COLO668 (cell line): Measurements from ENCODE around the gene ZNF687.

ENCODE experiments used
- DNase-seq: peaks from one replicate; lab custom pipeline; 2025; ENCODE audit not compliant: unreplicated experiment; lab: John Stamatoyannopoulos, UW

Gene ZNF687

GRCh38 chr1:151311589-151312331 lies 29.7 kb downstream of the ZNF687 start:
- DNase-seq = peak; percentile 14

- no peak for DNase-seq
Observed at GRCh38 chr1:151312411-151312810, 30.3 kb downstream of the ZNF687 start.

GRCh38 chr1:151312826-151313225 lies 30.7 kb downstream of the ZNF687 start:
- no peak for DNase-seq

- no peak for DNase-seq
Observed at GRCh38 chr1:151313501-151313900, 31.4 kb downstream of the ZNF687 start.

GRCh38 chr1:151314137-151314875 lies 32.2 kb downstream of the ZNF687 start:
- DNase-seq = no peak

GRCh38 chr1:151315565-151316235 lies 33.6 kb downstream of the ZNF687 start:
- DNase-seq = no peak

GRCh38 chr1:151318975-151319374 lies 36.9 kb downstream of the ZNF687 start:
- DNase-seq = no peak

- no peak for DNase-seq
Observed at GRCh38 chr1:151324390-151324930, 42.4 kb downstream of the ZNF687 start.

- DNase-seq = no peak
Observed at GRCh38 chr1:151325231-151325630, 43.1 kb downstream of the ZNF687 start.

GRCh38 chr1:151325646-151326429 lies 43.7 kb downstream of the ZNF687 start:
- DNase-seq = no peak

GRCh38 chr1:151326619-151327222 lies 44.6 kb downstream of the ZNF687 start:
- peak; percentile 53 for DNase-seq

- DNase-seq = peak; percentile 96
Observed at GRCh38 chr1:151327223-151327902, 45.3 kb downstream of the ZNF687 start, which contains the start of gene PI4KB. TSS of gene PI4KB (minus strand) at chr1:151327416. CDS start at chr1:151316481, 10,935 bp downstream.

- peak; percentile 40 for DNase-seq
Observed at GRCh38 chr1:151327903-151328674, 46.0 kb downstream of the ZNF687 start.

GRCh38 chr1:151334822-151335221 lies 52.7 kb downstream of the ZNF687 start:
- no peak for DNase-seq

- no peak for DNase-seq
Observed at GRCh38 chr1:151336556-151336955, 54.5 kb downstream of the ZNF687 start.

- peak; percentile 35 for DNase-seq
Observed at GRCh38 chr1:151340870-151341754, 59.0 kb downstream of the ZNF687 start.
